HepG2 (cell line): Measurements from ENCODE around the gene ACSM3. TPM values are rescaled to one million over a fixed set of nuclear protein-coding genes. Genes with fewer than 3 reads are reported as not detected.
A peak's percentile ranks its signal among the peaks of the same experiment; 100 is the strongest.

ENCODE experiments used
- ATAC-seq: fragments of 200-7000 bp; cut with Tn5 transposase; 3 replicates; pipeline ENCODE4 v1.9.1; 2020; ENCODE audit warnings: mild to moderate bottlenecking, moderate library complexity
- BruUV-seq: library from RNA; stranded (reverse); fragments of 400-500 nt; replicated peaks from 2 replicates; lab custom pipeline; 2021; lab: Mats Ljungman, UMichigan
- CTCF ChIA-PET: fragments of 300-600 bp; formaldehyde crosslinking; extraction: SDS; loops from one replicate; lab custom pipeline; 2021; ENCODE audit warnings: low total read pairs, inconsistent platforms, low intra/inter-chr PET ratio; lab: Yijun Ruan, JAX
- POLR2A ChIA-PET: fragments of 350-600 bp; sonication (Branson Sonifier 250); formaldehyde crosslinking; loops from one replicate; lab custom pipeline; 2020; ENCODE audit warnings: antibody characterized with exemption, inconsistent platforms; lab: Yijun Ruan, JAX
- DNase-seq: peaks from one replicate; pipeline ENCODE4 v3.0.0-alpha.2; 2015; ENCODE audit warnings: low spot score
- FAIRE-seq: peaks from 3 replicates; lab custom pipeline; 2011; peaks lifted over from hg19 to GRCh38; lab: Jason Lieb, UNC
- H2AFZ ChIP-seq: one replicate; pipeline ENCODE4 v1.6.1; 2011; ENCODE audit warnings: low read length, inconsistent platforms
- H3K27ac ChIP-seq: fragments of 300-600 bp; 3 replicates; pipeline ENCODE4 v1.8.0; 2011; ENCODE audit warnings: mixed run types, mild to moderate bottlenecking, mixed read lengths, low read length, inconsistent platforms; ENCODE audit not compliant: insufficient read depth; ENCODE audit errors: extremely low read length
- H3K27me3 ChIP-seq, 2 experiments: fragments of 200-600 bp in 1 of 2; 2 replicates in 1 of 2; 3 replicates in 1 of 2; pipeline versions ENCODE4 v1.6.0 to v1.8.0; 2011; ENCODE audit warnings: low read length in 2 of 2, mild to moderate bottlenecking in 2 of 2, moderate library complexity in 2 of 2, inconsistent platforms in 1 of 2; ENCODE audit not compliant: insufficient read depth in 2 of 2, control insufficient read depth in 1 of 2
- H3K36me3 ChIP-seq, 2 experiments: fragments of 200-600 bp in 1 of 2; replicated peaks in 1 of 2; 2 replicates in 1 of 2; 3 replicates in 1 of 2; pipeline versions ENCODE4 v1.5.1 to v1.8.0; 2011; ENCODE audit warnings: low read length in 2 of 2, inconsistent platforms in 1 of 2; ENCODE audit not compliant: insufficient read depth in 2 of 2, control insufficient read depth in 1 of 2
- H3K4me1 ChIP-seq: 2 replicates; pipeline ENCODE4 v1.5.1; 2012; ENCODE audit warnings: low read length, inconsistent platforms; ENCODE audit not compliant: insufficient read depth
- H3K4me2 ChIP-seq: 2 replicates; pipeline ENCODE4 v1.6.0; 2011; ENCODE audit warnings: low read depth, low read length, inconsistent platforms
- H3K4me3 ChIP-seq, 3 experiments: fragments of 200-600 bp in 1 of 3; sonication (generic), shearing (Covaris generic) in 1 of 3; replicated peaks in 1 of 3; 2 replicates each; pipeline ENCODE4 v1.5.1; 2011 to 2016; ENCODE audit warnings: low read length in 3 of 3, inconsistent platforms in 2 of 3, low read depth in 2 of 3, mild to moderate bottlenecking in 2 of 3, control low read depth in 1 of 3, mixed read lengths in 1 of 3; ENCODE audit not compliant: insufficient read depth in 1 of 3
- H3K79me2 ChIP-seq: one replicate; pipeline ENCODE4 v1.6.1; 2011; ENCODE audit warnings: low read length, inconsistent platforms; ENCODE audit not compliant: insufficient read depth
- H3K9ac ChIP-seq: 2 replicates; pipeline ENCODE4 v1.6.0; 2011; ENCODE audit warnings: mild to moderate bottlenecking, low read depth, low read length, inconsistent platforms; ENCODE audit not compliant: insufficient read depth
- H3K9me3 ChIP-seq: 2 replicates; pipeline ENCODE4 v1.5.1; 2012; ENCODE audit warnings: mild to moderate bottlenecking, low read length
- H4K20me1 ChIP-seq: 2 replicates; pipeline ENCODE4 v1.6.0; 2011; ENCODE audit warnings: inconsistent platforms, mild to moderate bottlenecking, low read length, moderate library complexity; ENCODE audit not compliant: insufficient read depth
- ZNF235 ChIP-seq: sonication (generic); formaldehyde crosslinking; IDR thresholded peaks from 2 replicates; pipeline ENCODE4 v1.8.1; 2023; ENCODE audit warnings: mild to moderate bottlenecking, missing genetic modification reagents, borderline replicate concordance
- ZNF251 ChIP-seq: sonication (generic); formaldehyde crosslinking; IDR thresholded peaks from 2 replicates; pipeline ENCODE4 v1.9.0; 2021; ENCODE audit warnings: mild to moderate bottlenecking, missing genetic modification reagents
- WGBS: methylation state at CpG from one replicate; pipeline ENCODE4 v1.1.6; 2017; ENCODE audit warnings: low lambda C conversion rate; 5-methylcytosine and 5-hydroxymethylcytosine counted together
- in situ Hi-C: cut with HindIII; loops from 2 replicates; pipeline ENCODE4 v1.10.0; 2017; ENCODE audit warnings: low pct_unique_long_range_greater_than_20kb; ENCODE audit not compliant: extremely low pct_ligation_motif_present
- intact Hi-C: fragments of 100-400 bp; cut with micrococcal nuclease; formaldehyde crosslinking; loops from one replicate; pipeline ENCODE4 v1.10.0; 2022; ENCODE audit not compliant: unreplicated experiment
- polyA plus RNA-seq, 8 experiments: library from polyadenylated mRNA; depleted of rRNA in 3 of 8; stranded (reverse) in 7 of 8; unstranded in 1 of 8; fragments of >200 nt; fragmentation: Illumina TruSeq in 4 of 8; extraction: Trizol in 4 of 8; gene quantifications; 2 replicates each; pipeline versions ENCODE4 v1.2.1 to v1.2.3, GENCODE V29; 2011 to 2016; ENCODE audit warnings: low read depth in 4 of 8, missing spikeins in 1 of 8, mixed read lengths in 1 of 8; ENCODE audit not compliant: insufficient read depth in 1 of 8
- total RNA-seq, 5 experiments: library from RNA; depleted of rRNA; stranded (reverse); fragments of >200 nt; fragmentation: Illumina TruSeq; extraction: Trizol; gene quantifications; 2 replicates each; pipeline ENCODE4 v1.2.3, GENCODE V29; 2016; ENCODE audit warnings: low read depth in 1 of 5
- TF ChIP-seq, protein P1 (sequence below): sonication (generic); formaldehyde crosslinking; IDR thresholded peaks from 2 replicates; pipeline ENCODE4 v1.4.0; 2020; ENCODE audit warnings: mild to moderate bottlenecking, missing genetic modification reagents, borderline replicate concordance
- TF ChIP-seq, protein P2 (sequence below): sonication (generic); formaldehyde crosslinking; IDR thresholded peaks from 2 replicates; pipeline ENCODE4 v1.4.0; 2020; ENCODE audit warnings: mild to moderate bottlenecking, missing genetic modification reagents
- TF ChIP-seq, protein P3 (sequence below): sonication (generic); formaldehyde crosslinking; IDR thresholded peaks from 2 replicates; pipeline ENCODE4 v1.4.0; 2020; ENCODE audit warnings: missing genetic modification reagents, borderline replicate concordance
- TF ChIP-seq, protein P4 (sequence below): sonication (generic); formaldehyde crosslinking; IDR thresholded peaks from 2 replicates; pipeline ENCODE4 v1.5.0; 2020; ENCODE audit warnings: missing genetic modification reagents

Gene ACSM3
- total and polyA plus RNA-seq, 2 of the 13 experiments (the other 11 are each of a cell fraction or from before 2014, with no cell fraction given), result 74.0 to 108 TPM

DNA sequence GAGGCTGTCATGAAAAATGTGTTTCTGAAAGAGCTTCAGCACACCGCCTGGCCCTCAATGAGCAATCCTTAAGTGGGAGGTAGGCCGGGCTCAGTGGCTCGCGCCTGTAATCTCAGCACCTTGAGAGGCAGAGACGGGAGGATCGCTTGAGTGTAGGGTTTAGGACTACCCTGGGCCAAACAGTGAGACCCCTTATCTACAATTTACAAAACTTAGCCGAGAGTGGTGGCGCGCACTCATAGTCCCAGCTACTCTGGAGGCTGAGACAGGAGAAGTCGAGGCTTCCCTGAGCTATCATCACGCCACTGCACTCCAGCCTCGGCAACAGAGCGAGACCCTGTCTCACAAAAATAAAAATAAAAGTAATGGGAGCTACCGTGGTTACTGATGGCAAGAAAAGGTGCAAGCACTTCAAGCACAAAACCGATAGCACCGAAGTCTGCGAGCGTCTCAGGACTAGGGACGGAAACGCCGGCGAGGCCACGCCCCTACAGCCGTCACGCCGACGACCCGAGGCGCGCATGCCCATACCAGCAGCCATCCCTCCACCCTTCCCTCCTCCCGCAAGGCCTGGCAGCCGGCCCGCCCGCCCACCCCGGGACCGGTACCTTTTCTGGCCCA lies 22.8 kb upstream of the ACSM3 start:
- TSS peak; percentile 53 for BruUV-seq
- peak overlapping the region; percentile 89 to 99 (median 97) for H3K4me3 ChIP-seq
- H3K79me2 ChIP-seq, result peaks cover 28% of the 10 kb centered on the region
- in situ Hi-C loops, result no loop called here
- H2AFZ ChIP-seq, result no peak overlapping the region
- peak overlapping the region; percentile 93 for H3K9ac ChIP-seq
- ChIA-PET CTCF (no interaction called here), POLR2A (interaction anchor here (1.1 to 3.2 kb wide), 10 partner anchors 9 to 188 kb away, joined by 3 to 23 read pairs (median 3); partner anchors contain the start of genes ACSM3, ERI2 and REXO5)
- ATAC-seq, result peak; percentile 89
- H3K9me3 ChIP-seq, result no peaks in the 10 kb centered on the region
- H4K20me1 ChIP-seq, result peaks cover 19% of the 10 kb centered on the region
- intact Hi-C loops, result loop anchor here (1.0 to 2.0 kb wide), 2 partner anchors 66 to 188 kb away; no protein-coding TSS in a partner anchor
- peak; percentile 80 for DNase-seq
- H3K36me3 ChIP-seq, result peaks cover 13 to 28% of the 10 kb centered on the region in 2 experiments
- WGBS, result 1% methylated on average over 28 of the region's 36 CpGs
- H3K4me1 ChIP-seq, result peaks cover 34% of the 10 kb centered on the region
- no peaks in the 10 kb centered on the region; a peak in 1 of 5 replicates for H3K27me3 ChIP-seq
- peak overlapping the region; percentile 93 for H3K4me2 ChIP-seq
- peak overlapping the region; percentile 87 for H3K27ac ChIP-seq
- no peak for FAIRE-seq
- TF ChIP-seq, protein P1, sequence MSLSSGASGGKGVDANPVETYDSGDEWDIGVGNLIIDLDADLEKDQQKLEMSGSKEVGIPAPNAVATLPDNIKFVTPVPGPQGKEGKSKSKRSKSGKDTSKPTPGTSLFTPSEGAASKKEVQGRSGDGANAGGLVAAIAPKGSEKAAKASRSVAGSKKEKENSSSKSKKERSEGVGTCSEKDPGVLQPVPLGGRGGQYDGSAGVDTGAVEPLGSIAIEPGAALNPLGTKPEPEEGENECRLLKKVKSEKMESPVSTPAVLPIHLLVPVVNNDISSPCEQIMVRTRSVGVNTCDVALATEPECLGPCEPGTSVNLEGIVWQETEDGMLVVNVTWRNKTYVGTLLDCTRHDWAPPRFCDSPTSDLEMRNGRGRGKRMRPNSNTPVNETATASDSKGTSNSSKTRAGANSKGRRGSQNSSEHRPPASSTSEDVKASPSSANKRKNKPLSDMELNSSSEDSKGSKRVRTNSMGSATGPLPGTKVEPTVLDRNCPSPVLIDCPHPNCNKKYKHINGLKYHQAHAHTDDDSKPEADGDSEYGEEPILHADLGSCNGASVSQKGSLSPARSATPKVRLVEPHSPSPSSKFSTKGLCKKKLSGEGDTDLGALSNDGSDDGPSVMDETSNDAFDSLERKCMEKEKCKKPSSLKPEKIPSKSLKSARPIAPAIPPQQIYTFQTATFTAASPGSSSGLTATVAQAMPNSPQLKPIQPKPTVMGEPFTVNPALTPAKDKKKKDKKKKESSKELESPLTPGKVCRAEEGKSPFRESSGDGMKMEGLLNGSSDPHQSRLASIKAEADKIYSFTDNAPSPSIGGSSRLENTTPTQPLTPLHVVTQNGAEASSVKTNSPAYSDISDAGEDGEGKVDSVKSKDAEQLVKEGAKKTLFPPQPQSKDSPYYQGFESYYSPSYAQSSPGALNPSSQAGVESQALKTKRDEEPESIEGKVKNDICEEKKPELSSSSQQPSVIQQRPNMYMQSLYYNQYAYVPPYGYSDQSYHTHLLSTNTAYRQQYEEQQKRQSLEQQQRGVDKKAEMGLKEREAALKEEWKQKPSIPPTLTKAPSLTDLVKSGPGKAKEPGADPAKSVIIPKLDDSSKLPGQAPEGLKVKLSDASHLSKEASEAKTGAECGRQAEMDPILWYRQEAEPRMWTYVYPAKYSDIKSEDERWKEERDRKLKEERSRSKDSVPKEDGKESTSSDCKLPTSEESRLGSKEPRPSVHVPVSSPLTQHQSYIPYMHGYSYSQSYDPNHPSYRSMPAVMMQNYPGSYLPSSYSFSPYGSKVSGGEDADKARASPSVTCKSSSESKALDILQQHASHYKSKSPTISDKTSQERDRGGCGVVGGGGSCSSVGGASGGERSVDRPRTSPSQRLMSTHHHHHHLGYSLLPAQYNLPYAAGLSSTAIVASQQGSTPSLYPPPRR, result no peak
- TF ChIP-seq, protein P2, sequence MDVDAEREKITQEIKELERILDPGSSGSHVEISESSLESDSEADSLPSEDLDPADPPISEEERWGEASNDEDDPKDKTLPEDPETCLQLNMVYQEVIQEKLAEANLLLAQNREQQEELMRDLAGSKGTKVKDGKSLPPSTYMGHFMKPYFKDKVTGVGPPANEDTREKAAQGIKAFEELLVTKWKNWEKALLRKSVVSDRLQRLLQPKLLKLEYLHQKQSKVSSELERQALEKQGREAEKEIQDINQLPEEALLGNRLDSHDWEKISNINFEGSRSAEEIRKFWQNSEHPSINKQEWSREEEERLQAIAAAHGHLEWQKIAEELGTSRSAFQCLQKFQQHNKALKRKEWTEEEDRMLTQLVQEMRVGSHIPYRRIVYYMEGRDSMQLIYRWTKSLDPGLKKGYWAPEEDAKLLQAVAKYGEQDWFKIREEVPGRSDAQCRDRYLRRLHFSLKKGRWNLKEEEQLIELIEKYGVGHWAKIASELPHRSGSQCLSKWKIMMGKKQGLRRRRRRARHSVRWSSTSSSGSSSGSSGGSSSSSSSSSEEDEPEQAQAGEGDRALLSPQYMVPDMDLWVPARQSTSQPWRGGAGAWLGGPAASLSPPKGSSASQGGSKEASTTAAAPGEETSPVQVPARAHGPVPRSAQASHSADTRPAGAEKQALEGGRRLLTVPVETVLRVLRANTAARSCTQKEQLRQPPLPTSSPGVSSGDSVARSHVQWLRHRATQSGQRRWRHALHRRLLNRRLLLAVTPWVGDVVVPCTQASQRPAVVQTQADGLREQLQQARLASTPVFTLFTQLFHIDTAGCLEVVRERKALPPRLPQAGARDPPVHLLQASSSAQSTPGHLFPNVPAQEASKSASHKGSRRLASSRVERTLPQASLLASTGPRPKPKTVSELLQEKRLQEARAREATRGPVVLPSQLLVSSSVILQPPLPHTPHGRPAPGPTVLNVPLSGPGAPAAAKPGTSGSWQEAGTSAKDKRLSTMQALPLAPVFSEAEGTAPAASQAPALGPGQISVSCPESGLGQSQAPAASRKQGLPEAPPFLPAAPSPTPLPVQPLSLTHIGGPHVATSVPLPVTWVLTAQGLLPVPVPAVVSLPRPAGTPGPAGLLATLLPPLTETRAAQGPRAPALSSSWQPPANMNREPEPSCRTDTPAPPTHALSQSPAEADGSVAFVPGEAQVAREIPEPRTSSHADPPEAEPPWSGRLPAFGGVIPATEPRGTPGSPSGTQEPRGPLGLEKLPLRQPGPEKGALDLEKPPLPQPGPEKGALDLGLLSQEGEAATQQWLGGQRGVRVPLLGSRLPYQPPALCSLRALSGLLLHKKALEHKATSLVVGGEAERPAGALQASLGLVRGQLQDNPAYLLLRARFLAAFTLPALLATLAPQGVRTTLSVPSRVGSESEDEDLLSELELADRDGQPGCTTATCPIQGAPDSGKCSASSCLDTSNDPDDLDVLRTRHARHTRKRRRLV (CRISPR knock-in tag), result no peak
- TF ChIP-seq ZNF251, result no peak
- TF ChIP-seq, protein P3, sequence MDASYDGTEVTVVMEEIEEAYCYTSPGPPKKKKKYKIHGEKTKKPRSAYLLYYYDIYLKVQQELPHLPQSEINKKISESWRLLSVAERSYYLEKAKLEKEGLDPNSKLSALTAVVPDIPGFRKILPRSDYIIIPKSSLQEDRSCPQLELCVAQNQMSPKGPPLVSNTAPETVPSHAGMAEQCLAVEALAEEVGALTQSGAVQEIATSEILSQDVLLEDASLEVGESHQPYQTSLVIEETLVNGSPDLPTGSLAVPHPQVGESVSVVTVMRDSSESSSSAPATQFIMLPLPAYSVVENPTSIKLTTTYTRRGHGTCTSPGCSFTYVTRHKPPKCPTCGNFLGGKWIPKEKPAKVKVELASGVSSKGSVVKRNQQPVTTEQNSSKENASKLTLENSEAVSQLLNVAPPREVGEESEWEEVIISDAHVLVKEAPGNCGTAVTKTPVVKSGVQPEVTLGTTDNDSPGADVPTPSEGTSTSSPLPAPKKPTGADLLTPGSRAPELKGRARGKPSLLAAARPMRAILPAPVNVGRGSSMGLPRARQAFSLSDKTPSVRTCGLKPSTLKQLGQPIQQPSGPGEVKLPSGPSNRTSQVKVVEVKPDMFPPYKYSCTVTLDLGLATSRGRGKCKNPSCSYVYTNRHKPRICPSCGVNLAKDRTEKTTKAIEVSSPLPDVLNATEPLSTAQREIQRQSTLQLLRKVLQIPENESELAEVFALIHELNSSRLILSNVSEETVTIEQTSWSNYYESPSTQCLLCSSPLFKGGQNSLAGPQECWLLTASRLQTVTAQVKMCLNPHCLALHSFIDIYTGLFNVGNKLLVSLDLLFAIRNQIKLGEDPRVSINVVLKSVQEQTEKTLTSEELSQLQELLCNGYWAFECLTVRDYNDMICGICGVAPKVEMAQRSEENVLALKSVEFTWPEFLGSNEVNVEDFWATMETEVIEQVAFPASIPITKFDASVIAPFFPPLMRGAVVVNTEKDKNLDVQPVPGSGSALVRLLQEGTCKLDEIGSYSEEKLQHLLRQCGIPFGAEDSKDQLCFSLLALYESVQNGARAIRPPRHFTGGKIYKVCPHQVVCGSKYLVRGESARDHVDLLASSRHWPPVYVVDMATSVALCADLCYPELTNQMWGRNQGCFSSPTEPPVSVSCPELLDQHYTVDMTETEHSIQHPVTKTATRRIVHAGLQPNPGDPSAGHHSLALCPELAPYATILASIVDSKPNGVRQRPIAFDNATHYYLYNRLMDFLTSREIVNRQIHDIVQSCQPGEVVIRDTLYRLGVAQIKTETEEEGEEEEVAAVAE, result no peak
- TF ChIP-seq, protein P4, sequence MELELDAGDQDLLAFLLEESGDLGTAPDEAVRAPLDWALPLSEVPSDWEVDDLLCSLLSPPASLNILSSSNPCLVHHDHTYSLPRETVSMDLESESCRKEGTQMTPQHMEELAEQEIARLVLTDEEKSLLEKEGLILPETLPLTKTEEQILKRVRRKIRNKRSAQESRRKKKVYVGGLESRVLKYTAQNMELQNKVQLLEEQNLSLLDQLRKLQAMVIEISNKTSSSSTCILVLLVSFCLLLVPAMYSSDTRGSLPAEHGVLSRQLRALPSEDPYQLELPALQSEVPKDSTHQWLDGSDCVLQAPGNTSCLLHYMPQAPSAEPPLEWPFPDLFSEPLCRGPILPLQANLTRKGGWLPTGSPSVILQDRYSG (CRISPR knock-in tag), result peak; percentile 3; the same call in 1 of the 2 replicates
- no peak for TF ChIP-seq ZNF235 (CRISPR knock-in tag)
